Fibroblast of lung (primary cell): ENCODE data around the gene KRTAP4-9.

Source experiments
- CTCF ChIP-seq, 2 donors: IDR thresholded peaks in 1 of 2; conservative IDR thresholded peaks in 1 of 2; 1 replicate in 1 of 2; 2 replicates in 1 of 2; pipeline ENCODE4 v1.5.1; 2011 to 2012; ENCODE audit warnings: low read length in 2 of 2, control low read depth in 1 of 2, inconsistent platforms in 1 of 2, low read depth in 1 of 2, mild to moderate bottlenecking in 1 of 2
- EZH2 ChIP-seq: IDR thresholded peaks from 2 replicates; pipeline ENCODE4 v1.5.1; 2012; ENCODE audit warnings: low read length, control low read depth, mild to moderate bottlenecking; ENCODE audit errors: missing control alignments

- no peak for TF ChIP-seq CTCF (conservative IDR thresholded peaks at IDR 0.05 in 1 of 2, IDR thresholded peaks at IDR 0.05 in 1 of 2; ENCODE audit: low read depth in 1 of 2, low read length in 2 of 2)
- no peak for TF ChIP-seq EZH2
Observed at GRCh38 chr17:41107941-41108450, 2.8 kb downstream of the KRTAP4-9 start.
